ENCODE results near the gene SV2C. TPM values are rescaled to one million over a fixed set of nuclear protein-coding genes. Genes with fewer than 3 reads are reported as not detected.
A peak's percentile ranks its signal among the peaks of the same experiment; 100 is the strongest.

SV2C gene
- total RNA-seq, 1 donor from 2014 or later: 0.32 TPM

- no peak for ATAC-seq
- intact Hi-C loops (cut with DNase I): no loop called here
- no peak for TF ChIP-seq CTCF (IDR thresholded peaks at IDR 0.05)
- Histone ChIP-seq H3K27me3 (ENCODE audit: low read depth) (no peaks in the 10 kb centered on the region), H3K9me3 (no peaks in the 10 kb centered on the region), H3K27ac (no peak overlapping the region), H3K4me1 (no peaks in the 10 kb centered on the region), H3K4me3 (no peak overlapping the region), H3K36me3 (no peaks in the 10 kb centered on the region)
- DNase-seq: no peak
Measured at GRCh38 chr5:76165711-76166374, 82.7 kb downstream of the SV2C start.

GRCh38 chr5:76166886-76167576, 83.8 kb downstream of the SV2C start:
- no peak overlapping the region for H3K27ac ChIP-seq
- ATAC-seq: no peak
- no peaks in the 10 kb centered on the region for H3K36me3 ChIP-seq
- DNase-seq: no peak
- intact Hi-C loops (cut with DNase I): no loop called here
- no peak for TF ChIP-seq CTCF (IDR thresholded peaks at IDR 0.05)
- H3K27me3 ChIP-seq (ENCODE audit: low read depth): no peaks in the 10 kb centered on the region
- H3K4me3 ChIP-seq: no peak overlapping the region
- H3K4me1 ChIP-seq: no peaks in the 10 kb centered on the region
- no peaks in the 10 kb centered on the region for H3K9me3 ChIP-seq

- H3K4me3 ChIP-seq: no peak overlapping the region
- no peaks in the 10 kb centered on the region for H3K27me3 ChIP-seq (ENCODE audit: low read depth)
- H3K27ac ChIP-seq: no peak overlapping the region
- no peak for ATAC-seq
- intact Hi-C loops (cut with DNase I): no loop called here
- no peak for DNase-seq
- TF ChIP-seq CTCF (IDR thresholded peaks at IDR 0.05): no peak
- no peaks in the 10 kb centered on the region for H3K36me3 ChIP-seq
- H3K9me3 ChIP-seq: no peaks in the 10 kb centered on the region
- no peaks in the 10 kb centered on the region for H3K4me1 ChIP-seq
Measured at GRCh38 chr5:76169146-76169905, 86.1 kb downstream of the SV2C start.

- no peak for TF ChIP-seq CTCF (IDR thresholded peaks at IDR 0.05)
- no peak overlapping the region for H3K4me3 ChIP-seq
- no peak overlapping the region for H3K27ac ChIP-seq
- DNase-seq: no peak
- intact Hi-C loops (cut with DNase I): no loop called here
- peak in 1 of 2 donors; percentile 46 for ATAC-seq
- no peaks in the 10 kb centered on the region for H3K36me3 ChIP-seq
- H3K27me3 ChIP-seq (ENCODE audit: low read depth): no peaks in the 10 kb centered on the region
- H3K4me1 ChIP-seq: no peaks in the 10 kb centered on the region
- H3K9me3 ChIP-seq: no peaks in the 10 kb centered on the region
Measured at GRCh38 chr5:76174101-76174500, 90.9 kb downstream of the SV2C start.

- Histone ChIP-seq H3K36me3 (no peaks in the 10 kb centered on the region), H3K27me3 (ENCODE audit: low read depth) (no peaks in the 10 kb centered on the region), H3K27ac (no peak overlapping the region), H3K4me1 (no peaks in the 10 kb centered on the region), H3K9me3 (no peaks in the 10 kb centered on the region), H3K4me3 (no peak overlapping the region)
- DNase-seq: no peak
- ATAC-seq: peak; percentile 71 to 80
- intact Hi-C loops (cut with DNase I): no loop called here
- TF ChIP-seq CTCF (IDR thresholded peaks at IDR 0.05): peak; percentile 71
Measured at GRCh38 chr5:76175051-76175666, 92.0 kb downstream of the SV2C start.
